Measurements from ENCODE around the gene ADAMTS7. TPM values are rescaled to one million over a fixed set of nuclear protein-coding genes. Genes with fewer than 3 reads are reported as not detected.
"Not testable (repeated sequence)": the region's sequence is repeated elsewhere in the genome, so short reads cannot be mapped to it uniquely, and the experiment has no call there.

Gene ADAMTS7
- total RNA-seq, 1 experiment from 2014 or later: 14.3 TPM

- not testable (repeated sequence) for H3K36me3 ChIP-seq (replicated peaks; ENCODE audit: control insufficient read depth, insufficient read depth, low read length); H3K4me3 ChIP-seq (ENCODE audit: insufficient read depth, low read depth, low read length); DNase-seq
These were observed 32.0 kb downstream of the ADAMTS7 start for GRCh38 chr15:78779176-78779785.

GRCh38 chr15:78778422-78778821 lies 32.8 kb downstream of the ADAMTS7 start:
- Histone ChIP-seq H3K36me3 (replicated peaks; ENCODE audit: control insufficient read depth, insufficient read depth, low read length) (no peaks in the 10 kb centered on the region; the same call in 1 of the 2 replicates), H3K27me3 (ENCODE audit: control insufficient read depth, insufficient read depth, low read length) (no peaks in the 10 kb centered on the region), H3K4me3 (ENCODE audit: insufficient read depth, low read depth, low read length) (no peak overlapping the region)
- no peak for DNase-seq

More at GRCh38 chr15:78779176-78779785, 32.0 kb downstream of the ADAMTS7 start:
- not testable (repeated sequence) for H3K27me3 ChIP-seq (ENCODE audit: control insufficient read depth, insufficient read depth, low read length)

GRCh38 chr15:78777953-78778345 lies 33.3 kb downstream of the ADAMTS7 start:
- DNase-seq; H3K27me3 ChIP-seq (ENCODE audit: control insufficient read depth, insufficient read depth, low read length); H3K36me3 ChIP-seq (replicated peaks; ENCODE audit: control insufficient read depth, insufficient read depth, low read length); H3K4me3 ChIP-seq (ENCODE audit: insufficient read depth, low read depth, low read length): not testable (repeated sequence)

GRCh38 chr15:78777290-78777952 lies 33.8 kb downstream of the ADAMTS7 start:
- H3K27me3 ChIP-seq (ENCODE audit: control insufficient read depth, insufficient read depth, low read length); H3K4me3 ChIP-seq (ENCODE audit: insufficient read depth, low read depth, low read length); H3K36me3 ChIP-seq (replicated peaks; ENCODE audit: control insufficient read depth, insufficient read depth, low read length); DNase-seq: not testable (repeated sequence)

- H3K27me3 ChIP-seq (ENCODE audit: control insufficient read depth, insufficient read depth, low read length); H3K4me3 ChIP-seq (ENCODE audit: insufficient read depth, low read depth, low read length); H3K36me3 ChIP-seq (replicated peaks; ENCODE audit: control insufficient read depth, insufficient read depth, low read length); DNase-seq: not testable (repeated sequence)
These were observed 35.0 kb downstream of the ADAMTS7 start for GRCh38 chr15:78776046-78776925.

- H3K27me3 ChIP-seq (ENCODE audit: control insufficient read depth, insufficient read depth, low read length): no peaks in the 10 kb centered on the region
- no peaks in the 10 kb centered on the region; the same call in 1 of the 2 replicates for H3K36me3 ChIP-seq (replicated peaks; ENCODE audit: control insufficient read depth, insufficient read depth, low read length)
- H3K4me3 ChIP-seq (ENCODE audit: insufficient read depth, low read depth, low read length): no peak overlapping the region
- no peak for DNase-seq
These were observed 35.8 kb downstream of the ADAMTS7 start for GRCh38 chr15:78775472-78775871.

GRCh38 chr15:78774451-78774990 lies 36.7 kb downstream of the ADAMTS7 start:
- DNase-seq; H3K27me3 ChIP-seq (ENCODE audit: control insufficient read depth, insufficient read depth, low read length); H3K36me3 ChIP-seq (replicated peaks; ENCODE audit: control insufficient read depth, insufficient read depth, low read length); H3K4me3 ChIP-seq (ENCODE audit: insufficient read depth, low read depth, low read length): not testable (repeated sequence)

GRCh38 chr15:78773765-78774450 lies 37.4 kb downstream of the ADAMTS7 start:
- H3K36me3 ChIP-seq (replicated peaks; ENCODE audit: control insufficient read depth, insufficient read depth, low read length); DNase-seq; H3K4me3 ChIP-seq (ENCODE audit: insufficient read depth, low read depth, low read length); H3K27me3 ChIP-seq (ENCODE audit: control insufficient read depth, insufficient read depth, low read length): not testable (repeated sequence)

GRCh38 chr15:78772738-78773137 lies 38.5 kb downstream of the ADAMTS7 start:
- DNase-seq: no peak
- no peaks in the 10 kb centered on the region for H3K27me3 ChIP-seq (ENCODE audit: control insufficient read depth, insufficient read depth, low read length)
- no peak overlapping the region for H3K4me3 ChIP-seq (ENCODE audit: insufficient read depth, low read depth, low read length)

GRCh38 chr15:78771436-78772000 lies 39.7 kb downstream of the ADAMTS7 start:
- not testable (repeated sequence) for H3K4me3 ChIP-seq (ENCODE audit: insufficient read depth, low read depth, low read length); H3K27me3 ChIP-seq (ENCODE audit: control insufficient read depth, insufficient read depth, low read length); DNase-seq; H3K36me3 ChIP-seq (replicated peaks; ENCODE audit: control insufficient read depth, insufficient read depth, low read length)

More at GRCh38 chr15:78772738-78773137, 38.5 kb downstream of the ADAMTS7 start:
- H3K36me3 ChIP-seq (replicated peaks; ENCODE audit: control insufficient read depth, insufficient read depth, low read length): no peaks in the 10 kb centered on the region; the same call in 1 of the 2 replicates

GRCh38 chr15:78771020-78771419 lies 40.2 kb downstream of the ADAMTS7 start:
- H3K27me3 ChIP-seq (ENCODE audit: control insufficient read depth, insufficient read depth, low read length); H3K4me3 ChIP-seq (ENCODE audit: insufficient read depth, low read depth, low read length); H3K36me3 ChIP-seq (replicated peaks; ENCODE audit: control insufficient read depth, insufficient read depth, low read length); DNase-seq: not testable (repeated sequence)

GRCh38 chr15:78769473-78770225 lies 41.6 kb downstream of the ADAMTS7 start:
- H3K4me3 ChIP-seq (ENCODE audit: insufficient read depth, low read depth, low read length); H3K36me3 ChIP-seq (replicated peaks; ENCODE audit: control insufficient read depth, insufficient read depth, low read length); DNase-seq; H3K27me3 ChIP-seq (ENCODE audit: control insufficient read depth, insufficient read depth, low read length): not testable (repeated sequence)

Measured in H7 (cell line).